Rectal smooth muscle tissue (tissue), 1 donor: ENCODE results near the gene PER3.
"Not testable (repeated sequence)": the region's sequence is repeated elsewhere in the genome, so short reads cannot be mapped to it uniquely, and the experiment has no call there.

ENCODE experiments used
- H3K27ac ChIP-seq: one replicate; pipeline ENCODE4 v1.7.0; 2013; ENCODE audit warnings: low read depth, low read length, inconsistent platforms
- H3K27me3 ChIP-seq: one replicate; pipeline ENCODE4 v1.7.0; 2013; ENCODE audit warnings: low read length; ENCODE audit not compliant: control insufficient read depth, insufficient read depth
- H3K36me3 ChIP-seq: one replicate; pipeline ENCODE4 v1.7.0; 2013; ENCODE audit warnings: low read length; ENCODE audit not compliant: control insufficient read depth, insufficient read depth
- H3K4me1 ChIP-seq: one replicate; pipeline ENCODE4 v1.7.0; 2013; ENCODE audit warnings: low read length; ENCODE audit not compliant: control insufficient read depth, insufficient read depth
- H3K4me3 ChIP-seq: one replicate; pipeline ENCODE4 v1.7.0; 2013; ENCODE audit warnings: low read length
- H3K9ac ChIP-seq: one replicate; pipeline ENCODE4 v1.7.0; 2013; ENCODE audit warnings: low read length

Gene PER3

GRCh38 chr1:7781923-7782495, 2.1 kb upstream of the PER3 start:
- H3K9ac ChIP-seq: no peak overlapping the region
- H3K27me3 ChIP-seq: no peaks in the 10 kb centered on the region
- H3K4me3 ChIP-seq: peak overlapping the region; percentile 60
- H3K4me1 ChIP-seq: peaks cover 15% of the 10 kb centered on the region
- H3K36me3 ChIP-seq: peaks cover 18% of the 10 kb centered on the region
- no peak overlapping the region for H3K27ac ChIP-seq

DNA sequence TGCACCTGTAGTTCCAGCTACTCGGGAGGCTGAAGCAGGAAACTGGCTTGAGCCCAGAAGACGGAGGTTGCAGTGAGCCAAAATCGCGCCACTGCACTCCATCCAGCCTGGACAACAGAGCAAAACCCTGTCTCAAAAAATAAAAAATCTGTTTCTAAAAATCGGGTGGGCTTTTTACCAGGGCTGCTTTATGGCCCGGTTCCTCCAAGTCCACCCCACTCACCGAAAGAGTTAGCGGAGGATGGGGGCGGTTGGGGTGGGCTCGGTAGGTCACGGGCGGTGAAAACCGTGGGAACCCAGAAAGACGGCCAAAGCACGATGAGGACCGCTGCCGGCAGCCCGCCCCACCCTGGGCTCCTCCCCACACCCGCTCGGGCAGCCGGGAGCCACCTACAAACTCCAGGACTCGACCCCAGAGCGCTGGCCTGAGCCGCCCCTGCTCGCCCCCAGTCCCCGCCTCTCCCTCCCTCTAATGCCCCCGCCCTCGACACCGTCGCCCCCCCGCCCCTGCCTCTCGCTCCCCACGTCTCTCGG, 846 bp upstream of the PER3 start:
- peaks cover 23% of the 10 kb centered on the region for H3K4me1 ChIP-seq
- H3K4me3 ChIP-seq: peak overlapping the region; percentile 60
- peaks cover 9% of the 10 kb centered on the region for H3K36me3 ChIP-seq
- H3K27ac ChIP-seq: peak overlapping the region; percentile 87
- no peaks in the 10 kb centered on the region for H3K27me3 ChIP-seq
- H3K9ac ChIP-seq: peak overlapping the region; percentile 25

- H3K9ac ChIP-seq: no peak overlapping the region
Measured at GRCh38 chr1:7784492-7785071, 491 bp downstream of the PER3 start.

DNA sequence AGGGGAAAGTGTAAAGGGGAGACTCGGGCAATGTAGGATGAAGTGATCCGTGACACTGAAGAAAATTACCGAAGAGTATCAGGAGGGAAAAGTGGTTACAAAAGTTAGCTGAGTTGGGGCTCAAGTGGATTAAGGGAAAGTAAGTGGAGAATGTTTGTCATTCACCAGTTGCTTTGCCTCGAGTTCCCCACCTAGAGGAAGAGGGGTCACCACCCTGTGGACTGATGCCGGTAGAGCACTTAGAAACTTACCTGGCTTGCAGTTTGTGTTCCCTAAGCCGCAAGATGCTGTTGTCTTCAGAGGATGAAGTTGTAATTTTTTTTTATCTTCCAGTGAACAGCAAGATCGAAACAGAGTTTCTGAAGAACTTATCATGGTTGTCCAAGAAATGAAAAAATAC, 1.0 kb downstream of the PER3 start:
- no peaks in the 10 kb centered on the region for H3K27me3 ChIP-seq
- H3K36me3 ChIP-seq: peaks cover 11% of the 10 kb centered on the region
- peak overlapping the region; percentile 82 for H3K27ac ChIP-seq
- no peak overlapping the region for H3K9ac ChIP-seq
- peaks cover 23% of the 10 kb centered on the region for H3K4me1 ChIP-seq
- peak overlapping the region; percentile 65 for H3K4me3 ChIP-seq

More at GRCh38 chr1:7784492-7785071, 491 bp downstream of the PER3 start:
- H3K27me3 ChIP-seq: no peaks in the 10 kb centered on the region
- H3K36me3 ChIP-seq: peaks cover 10% of the 10 kb centered on the region
- H3K4me1 ChIP-seq: peaks cover 23% of the 10 kb centered on the region
- H3K27ac ChIP-seq: peak overlapping the region; percentile 82
- peak overlapping the region; percentile 65 for H3K4me3 ChIP-seq

DNA sequence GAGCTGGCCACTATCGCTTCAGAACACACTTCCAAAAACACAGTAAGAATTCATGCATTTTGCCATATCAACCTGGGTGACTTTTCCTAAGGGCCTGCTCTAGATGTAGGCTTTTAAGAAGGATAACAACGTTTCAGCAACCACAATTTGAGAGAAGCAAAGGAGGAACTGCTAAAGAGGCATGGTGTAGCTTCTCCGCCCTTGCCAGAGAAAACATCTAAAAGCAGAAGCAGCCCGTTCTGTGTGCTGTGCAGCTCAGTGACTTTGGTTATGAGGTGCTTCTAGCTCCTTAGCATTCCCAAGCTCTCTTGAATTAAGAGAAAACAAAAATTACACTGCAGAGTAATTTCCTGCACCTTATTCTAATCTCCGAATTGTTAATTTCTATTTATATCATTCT, 2.7 kb downstream of the PER3 start:
- Histone ChIP-seq H3K27ac (no peak overlapping the region), H3K4me1 (peaks cover 23% of the 10 kb centered on the region), H3K36me3 (peaks cover 16% of the 10 kb centered on the region), H3K4me3 (no peak overlapping the region), H3K9ac (no peak overlapping the region), H3K27me3 (no peaks in the 10 kb centered on the region)

DNA sequence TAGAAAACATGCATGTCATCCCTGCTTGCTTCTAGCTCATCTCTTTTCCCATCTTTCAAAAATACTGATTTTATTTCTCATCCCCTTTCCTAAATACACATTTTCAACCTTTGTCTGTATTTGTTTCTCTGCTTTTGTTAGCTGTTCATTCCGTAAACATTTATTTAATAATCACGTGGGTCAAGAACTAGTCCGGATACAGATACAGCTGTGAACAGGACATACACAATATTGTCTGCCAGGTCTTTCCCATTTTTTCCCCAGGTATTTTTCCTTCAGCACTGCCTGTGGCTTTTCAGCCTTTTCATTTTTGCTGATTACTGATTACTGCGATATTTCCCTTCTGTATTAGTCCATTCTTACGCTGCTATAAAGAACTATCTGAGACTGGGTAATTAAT, 5.7 kb downstream of the PER3 start:
- Histone ChIP-seq H3K27me3 (no peaks in the 10 kb centered on the region), H3K4me3 (no peak overlapping the region), H3K27ac (no peak overlapping the region), H3K36me3 (peaks cover 21% of the 10 kb centered on the region), H3K4me1 (peaks cover 18% of the 10 kb centered on the region), H3K9ac (no peak overlapping the region)

GRCh38 chr1:7791027-7791426, 6.9 kb downstream of the PER3 start:
- H3K4me3 ChIP-seq, H3K27ac ChIP-seq: not testable (repeated sequence)
- H3K36me3 ChIP-seq: peaks cover 26% of the 10 kb centered on the region

GRCh38 chr1:7795406-7795805, 11.3 kb downstream of the PER3 start:
- Histone ChIP-seq H3K4me1 (no peaks in the 10 kb centered on the region), H3K27me3 (no peaks in the 10 kb centered on the region), H3K9ac (no peak overlapping the region), H3K27ac (no peak overlapping the region), H3K36me3 (peaks cover 28% of the 10 kb centered on the region), H3K4me3 (no peak overlapping the region)

More at GRCh38 chr1:7791027-7791426, 6.9 kb downstream of the PER3 start:
- H3K27me3 ChIP-seq, H3K9ac ChIP-seq: not testable (repeated sequence)
- peaks cover 13% of the 10 kb centered on the region for H3K4me1 ChIP-seq

DNA sequence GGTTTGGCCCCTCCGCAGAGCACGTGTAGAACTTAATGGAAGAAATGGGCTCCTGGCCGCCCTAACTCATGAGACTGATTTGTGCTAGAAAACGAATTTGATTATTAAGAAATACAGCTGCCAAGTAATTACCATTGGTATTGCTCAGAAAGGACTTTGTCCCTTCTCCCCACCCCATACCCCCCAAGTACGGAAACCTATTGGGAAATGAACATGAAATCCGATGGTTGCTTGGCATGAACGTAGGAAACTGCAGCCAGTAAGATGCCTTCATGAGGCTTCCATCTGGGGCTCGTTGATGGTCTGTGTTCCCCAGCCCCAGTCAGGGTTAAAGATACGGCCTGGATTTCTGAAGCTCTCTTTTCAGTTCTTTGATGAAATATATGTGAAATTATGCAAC, 21.4 kb downstream of the PER3 start:
- H3K4me1 ChIP-seq: no peaks in the 10 kb centered on the region
- no peak overlapping the region for H3K9ac ChIP-seq
- no peak overlapping the region for H3K4me3 ChIP-seq
- peaks cover 31% of the 10 kb centered on the region for H3K36me3 ChIP-seq
- H3K27me3 ChIP-seq: no peaks in the 10 kb centered on the region
- H3K27ac ChIP-seq: no peak overlapping the region

- H3K27me3 ChIP-seq: no peaks in the 10 kb centered on the region
- H3K4me1 ChIP-seq: no peaks in the 10 kb centered on the region
- no peak overlapping the region for H3K27ac ChIP-seq
- H3K4me3 ChIP-seq: no peak overlapping the region
- H3K36me3 ChIP-seq: peaks cover 41% of the 10 kb centered on the region
- no peak overlapping the region for H3K9ac ChIP-seq
Measured at GRCh38 chr1:7808253-7808844, 24.3 kb downstream of the PER3 start.

GRCh38 chr1:7809742-7810141, 25.7 kb downstream of the PER3 start:
- Histone ChIP-seq H3K27me3 (no peaks in the 10 kb centered on the region), H3K4me3 (no peak overlapping the region), H3K27ac (no peak overlapping the region), H3K36me3 (peaks cover 45% of the 10 kb centered on the region), H3K9ac (no peak overlapping the region), H3K4me1 (no peaks in the 10 kb centered on the region)

DNA sequence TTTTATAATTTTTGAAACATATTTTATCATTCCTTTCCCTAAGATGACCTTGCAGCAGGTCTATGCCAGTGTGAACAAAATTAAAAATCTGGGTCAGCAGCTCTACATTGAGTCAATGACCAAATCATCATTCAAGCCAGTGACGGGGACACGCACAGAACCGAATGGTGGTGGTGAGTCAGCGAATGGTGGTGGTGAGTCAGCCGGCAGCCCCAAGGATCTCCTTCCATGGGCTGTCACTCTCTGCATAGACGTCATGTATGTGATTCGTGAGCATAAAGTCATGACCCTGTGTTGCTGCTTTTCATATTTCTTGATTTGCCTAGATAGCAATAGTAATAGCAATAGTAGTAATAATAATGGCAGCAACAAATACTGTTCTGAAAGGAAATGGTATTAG, 26.3 kb downstream of the PER3 start:
- H3K27me3 ChIP-seq: no peaks in the 10 kb centered on the region
- H3K36me3 ChIP-seq: peaks cover 41% of the 10 kb centered on the region

DNA sequence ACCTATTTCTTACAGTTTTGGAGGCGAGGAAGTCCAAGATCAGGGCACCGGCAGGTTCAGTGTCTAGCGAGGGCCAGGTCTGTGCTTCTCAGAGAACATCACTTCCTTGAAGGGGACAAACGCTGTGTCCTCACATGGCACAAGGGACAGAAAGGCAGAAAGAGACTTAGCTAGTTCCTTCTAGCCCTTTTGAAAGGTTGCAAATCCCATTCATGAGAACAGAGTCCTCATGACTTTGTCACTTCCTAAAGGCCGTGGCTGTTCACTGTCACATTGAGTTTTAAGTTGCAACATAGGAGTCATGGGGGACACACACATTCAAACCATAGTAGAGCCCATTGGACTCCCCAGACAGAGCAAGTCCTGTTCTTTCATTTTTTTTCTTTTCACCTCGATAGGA, 27.4 kb downstream of the PER3 start:
- no peak overlapping the region for H3K9ac ChIP-seq
- peaks cover 34% of the 10 kb centered on the region for H3K36me3 ChIP-seq
- no peaks in the 10 kb centered on the region for H3K27me3 ChIP-seq
- H3K4me3 ChIP-seq: no peak overlapping the region
- no peaks in the 10 kb centered on the region for H3K4me1 ChIP-seq
- H3K27ac ChIP-seq: no peak overlapping the region

More for the DNA sequence above, 26.3 kb downstream of the PER3 start:
- no peaks in the 10 kb centered on the region for H3K4me1 ChIP-seq
- H3K9ac ChIP-seq: no peak overlapping the region
- no peak overlapping the region for H3K4me3 ChIP-seq
- H3K27ac ChIP-seq: no peak overlapping the region
